Ovary (tissue), 3 donors: Measurements from ENCODE around the gene BNIP3.

Source experiments
- CTCF ChIP-seq, 3 donors: fragments of 450-650 bp in 2 of 3; fragments of 200-600 bp in 1 of 3; IDR thresholded peaks; one replicate each; pipeline versions ENCODE4 v1.5.1 to v1.8.0; 2016 to 2022; ENCODE audit warnings: antibody characterized with exemption in 3 of 3, mild to moderate bottlenecking in 1 of 3
- POLR2A ChIP-seq: fragments of 450-650 bp; IDR thresholded peaks from one replicate; pipeline ENCODE4 v1.6.1; 2017; ENCODE audit warnings: antibody characterized with exemption, mild to moderate bottlenecking, moderate library complexity
- donor health status: DM: no; HTN: no; CAD: no.

GRCh38 chr10:131975796-131976195, 5.9 kb downstream of the BNIP3 start:
- TF ChIP-seq CTCF (IDR thresholded peaks at IDR 0.05) (no peak), POLR2A (no peak)
